SK-N-SH (cell line): ENCODE results near the gene RAPGEF2. TPM values are rescaled to one million over a fixed set of nuclear protein-coding genes. Genes with fewer than 3 reads are reported as not detected.

Experiments
- CTCF ChIA-PET: fragments of 300-600, 350-600 bp; formaldehyde crosslinking; extraction: SDS; loops from one replicate; lab custom pipeline; 2021; lab: Yijun Ruan, JAX
- POLR2A ChIA-PET: fragments of 350-600 bp; sonication (Branson Sonifier 250); formaldehyde crosslinking; extraction: SDS; loops from one replicate; lab custom pipeline; 2020; ENCODE audit warnings: antibody characterized with exemption, inconsistent platforms; lab: Yijun Ruan, JAX
- DNase-seq: peaks from one replicate; pipeline ENCODE4 v3.0.0; 2012
- H2AFZ ChIP-seq: fragments of 200-600 bp; sonication (generic); 2 replicates; pipeline ENCODE4 v1.8.1; 2016; ENCODE audit warnings: antibody characterized with exemption, mild to moderate bottlenecking, low read depth
- H3F3A ChIP-seq: fragments of 200-600 bp; sonication (generic); replicated peaks from 2 replicates; pipeline ENCODE3; 2016; ENCODE audit warnings: antibody characterized with exemption, mild to moderate bottlenecking; ENCODE audit not compliant: insufficient read depth
- H3K27ac ChIP-seq, 2 experiments: fragments of 200-500 bp in 1 of 2; fragments of 200-600 bp in 1 of 2; sonication (Bioruptor generic) in 1 of 2; sonication (generic), shearing (Covaris generic) in 1 of 2; 2 replicates each; pipeline versions ENCODE4 v1.5.1 to v1.6.1; 2014 to 2016; ENCODE audit warnings: low read depth in 2 of 2, inconsistent platforms in 1 of 2, low read length in 1 of 2, mild to moderate bottlenecking in 1 of 2, mixed read lengths in 1 of 2
- H3K27me3 ChIP-seq: fragments of 200-600 bp; sonication (generic), shearing (Covaris generic); 2 replicates; pipeline ENCODE4 v1.6.1; 2016; ENCODE audit warnings: mixed run types; ENCODE audit not compliant: insufficient read depth
- H3K36me3 ChIP-seq, 2 experiments: fragments of 200-500 bp in 1 of 2; fragments of 200-600 bp in 1 of 2; sonication (Bioruptor generic) in 1 of 2; sonication (generic) in 1 of 2; replicated peaks in 1 of 2; 2 replicates each; pipeline versions ENCODE3 to v1.5.1; 2014 to 2016; ENCODE audit warnings: low read length in 1 of 2, mild to moderate bottlenecking in 1 of 2; ENCODE audit not compliant: insufficient read depth in 2 of 2, control insufficient read depth in 1 of 2
- H3K4me1 ChIP-seq, 2 experiments: fragments of 200-500 bp in 1 of 2; fragments of 200-600 bp in 1 of 2; sonication (Bioruptor generic) in 1 of 2; sonication (generic), shearing (Covaris generic) in 1 of 2; 2 replicates each; pipeline versions ENCODE4 v1.5.1 to v1.6.1; 2014 to 2016; ENCODE audit warnings: low read depth in 1 of 2, low read length in 1 of 2, mixed run types in 1 of 2; ENCODE audit not compliant: insufficient read depth in 2 of 2, control insufficient read depth in 1 of 2
- H3K4me2 ChIP-seq: fragments of 200-600 bp; sonication (generic), shearing (Covaris generic); 2 replicates; pipeline ENCODE4 v1.6.1; 2017; ENCODE audit warnings: mixed run types
- H3K4me3 ChIP-seq, 2 experiments: fragments of 200-500 bp in 1 of 2; fragments of 200-600 bp in 1 of 2; sonication (Bioruptor generic) in 1 of 2; sonication (generic), shearing (Covaris generic) in 1 of 2; 2 replicates each; pipeline versions ENCODE4 v1.5.1 to v1.8.1; 2014 to 2016; ENCODE audit warnings: low read depth in 2 of 2, inconsistent platforms in 1 of 2, low read length in 1 of 2, mild to moderate bottlenecking in 1 of 2, mixed read lengths in 1 of 2, moderate library complexity in 1 of 2
- H3K79me2 ChIP-seq: fragments of 200-600 bp; sonication (generic); 2 replicates; pipeline ENCODE4 v1.8.1; 2017; ENCODE audit warnings: mild to moderate bottlenecking; ENCODE audit not compliant: insufficient read depth
- H3K9ac ChIP-seq: fragments of 200-600 bp; sonication (generic); 2 replicates; pipeline ENCODE4 v1.6.1; 2017; ENCODE audit warnings: mixed run types
- H3K9me2 ChIP-seq: fragments of 200-600 bp; sonication (generic); 2 replicates; pipeline ENCODE4 v1.6.1; 2017; ENCODE audit warnings: mixed run types
- H3K9me3 ChIP-seq: fragments of 200-600 bp; sonication (generic); 2 replicates; pipeline ENCODE4 v1.6.1; 2017; ENCODE audit warnings: mixed run types, mild to moderate bottlenecking, moderate library complexity
- H4K20me1 ChIP-seq: fragments of 200-600 bp; sonication (generic); 2 replicates; pipeline ENCODE4 v1.6.1; 2017; ENCODE audit warnings: mild to moderate bottlenecking, mixed run types; ENCODE audit not compliant: insufficient read depth
- CHD2 ChIP-seq: fragments of 150-350 bp; IDR thresholded peaks from 2 replicates; pipeline ENCODE4 v1.6.1; 2018; ENCODE audit warnings: low read length; ENCODE audit not compliant: partially characterized antibody
- CTCF ChIP-seq: fragments of 200-600 bp; sonication (generic); IDR thresholded peaks from 2 replicates; pipeline ENCODE4 v1.6.1; 2017; ENCODE audit warnings: antibody characterized with exemption, mild to moderate bottlenecking, moderate library complexity
- ELF1 ChIP-seq: IDR thresholded peaks from 2 replicates; pipeline ENCODE4 v1.4.0; 2012
- EP300 ChIP-seq, 2 experiments: IDR thresholded peaks; 2 replicates each; pipeline versions ENCODE4 v1.4.0 to v1.6.1; 2012; ENCODE audit warnings: borderline replicate concordance in 1 of 2, low read depth in 1 of 2, low read length in 1 of 2
- FOSL2 ChIP-seq: IDR thresholded peaks from 2 replicates; pipeline ENCODE4 v1.4.0; 2012; ENCODE audit warnings: low read depth, mild to moderate bottlenecking, moderate library complexity, borderline replicate concordance
- FOXJ3 ChIP-seq: sonication (generic); formaldehyde crosslinking; IDR thresholded peaks from 2 replicates; pipeline ENCODE4 v1.5.1; 2020; ENCODE audit warnings: mild to moderate bottlenecking, missing genetic modification reagents
- FOXM1 ChIP-seq: IDR thresholded peaks from 2 replicates; pipeline ENCODE4 v1.4.0; 2012; ENCODE audit warnings: low read depth, mild to moderate bottlenecking
- GABPA ChIP-seq: IDR thresholded peaks from 2 replicates; pipeline ENCODE4 v1.4.0; 2012; ENCODE audit warnings: low read depth, mild to moderate bottlenecking
- IRF3 ChIP-seq: fragments of 150-350 bp; IDR thresholded peaks from 2 replicates; pipeline ENCODE4 v1.6.1; 2016; ENCODE audit warnings: mild to moderate bottlenecking, low read depth, low read length
- MAX ChIP-seq: IDR thresholded peaks from 2 replicates; pipeline ENCODE4 v1.4.0; 2012; ENCODE audit warnings: low read depth
- NFIC ChIP-seq: IDR thresholded peaks from 2 replicates; pipeline ENCODE4 v1.4.0; 2012; ENCODE audit warnings: borderline replicate concordance
- PBX3 ChIP-seq: IDR thresholded peaks from 2 replicates; pipeline ENCODE4; 2012
- POLR2AphosphoS5 ChIP-seq: IDR thresholded peaks from 2 replicates; pipeline ENCODE4 v1.6.1; 2012; ENCODE audit warnings: low read depth, low read length
- RAD21 ChIP-seq: IDR thresholded peaks from 2 replicates; pipeline ENCODE4 v1.6.1; 2012; ENCODE audit warnings: mild to moderate bottlenecking, low read length
- RFX5 ChIP-seq: IDR thresholded peaks from 2 replicates; pipeline ENCODE4 v1.6.1; 2012; ENCODE audit warnings: mild to moderate bottlenecking, improper control_type of control experiment, low read length
- RXRA ChIP-seq: IDR thresholded peaks from 2 replicates; pipeline ENCODE4 v1.4.0; 2012; ENCODE audit warnings: low read depth, mild to moderate bottlenecking, borderline replicate concordance
- SMC3 ChIP-seq: IDR thresholded peaks from 2 replicates; pipeline ENCODE4 v1.6.1; 2012; ENCODE audit warnings: low read depth, low read length, improper control_type of control experiment
- TAF1 ChIP-seq: IDR thresholded peaks from 2 replicates; pipeline ENCODE4 v1.6.1; 2012; ENCODE audit warnings: low read depth, mild to moderate bottlenecking, low read length, moderate library complexity, borderline replicate concordance
- TCF12 ChIP-seq: IDR thresholded peaks from 2 replicates; pipeline ENCODE4 v1.4.0; 2012
- USF2 ChIP-seq: fragments of 150-350 bp; IDR thresholded peaks from 2 replicates; pipeline ENCODE4 v1.6.1; 2017; ENCODE audit warnings: antibody characterized with exemption, low read length, low read depth, borderline replicate concordance
- ZBTB33 ChIP-seq: IDR thresholded peaks from 2 replicates; pipeline ENCODE4 v1.4.0; 2012; ENCODE audit warnings: low read depth, borderline replicate concordance
- WGBS: methylation state at CpG from one replicate; pipeline ENCODE4 v1.1.6; 2017; ENCODE audit warnings: low lambda C conversion rate; 5-methylcytosine and 5-hydroxymethylcytosine counted together
- polyA plus RNA-seq, 3 experiments: library from polyadenylated mRNA; depleted of rRNA; stranded (reverse); fragments of >200 nt; gene quantifications; 2 replicates each; pipeline ENCODE4 v1.2.3, GENCODE V29; 2012

RAPGEF2 gene
- polyA plus RNA-seq, 1 of the 3 experiments (the other 2 are of a cell fraction) = 19.2 TPM

- TF ChIP-seq CTCF (peak; percentile 85), NFIC (peak; percentile 12; the same call in 1 of the 2 replicates), RAD21 (peak; percentile 97), PBX3 (no peak; the same call in 1 of the 2 replicates)
Observed at GRCh38 chr4:159175085-159175988, 72.5 kb downstream of the RAPGEF2 start (continued).

- peaks cover 86% of the 10 kb centered on the region for H3K79me2 ChIP-seq
- H4K20me1 ChIP-seq = peaks cover 18% of the 10 kb centered on the region
- no peak overlapping the region for H2AFZ ChIP-seq
- peaks cover 6 to 37% of the 10 kb centered on the region in 2 experiments for H3K4me1 ChIP-seq
- H3K27me3 ChIP-seq = no peaks in the 10 kb centered on the region
- H3K9me2 ChIP-seq = no peaks in the 10 kb centered on the region
- H3K9ac ChIP-seq = peak overlapping the region; percentile 53
- no peaks in the 10 kb centered on the region for H3K36me3 ChIP-seq
- H3K27ac ChIP-seq = peak overlapping the region; percentile 47 to 87; a peak in 3 of 4 replicates
- CTCF ChIA-PET = interaction anchor here (0.7 to 2.7 kb wide), 6 partner anchors 15 to 329 kb away, joined by 3 to 18 read pairs (median 4); no protein-coding TSS in a partner anchor
- H3K4me2 ChIP-seq = peak overlapping the region; percentile 75
- DNase-seq = no peak
- H3K4me3 ChIP-seq = peak overlapping the region; percentile 40 to 63; a peak in 3 of 4 replicates
- H3K9me3 ChIP-seq = no peaks in the 10 kb centered on the region
- 72% methylated on average over 4 of the region's 4 CpGs for WGBS
- peaks cover 20% of the 10 kb centered on the region for H3F3A ChIP-seq
- POLR2A ChIA-PET = no interaction called here
- no peak for TF ChIP-seq ELF1
- no peak for TF ChIP-seq USF2
- no peak for TF ChIP-seq RFX5
- TF ChIP-seq IRF3 = no peak
- no peak for TF ChIP-seq POLR2AphosphoS5
- TF ChIP-seq FOSL2 = no peak
- no peak for TF ChIP-seq TCF12
- TF ChIP-seq EP300 (IDR thresholded peaks at IDR 0.05; ENCODE audit: borderline replicate concordance in 1 of 2, low read depth in 1 of 2, low read length in 1 of 2) = no peak
- TF ChIP-seq MAX = no peak
- no peak for TF ChIP-seq RXRA
- no peak for TF ChIP-seq FOXJ3 (CRISPR knock-in tag)
- no peak for TF ChIP-seq ZBTB33
- no peak for TF ChIP-seq CHD2
- no peak for TF ChIP-seq FOXM1
- no peak for TF ChIP-seq GABPA
- TF ChIP-seq TAF1 = no peak
- no peak for TF ChIP-seq SMC3
Observed at GRCh38 chr4:159175989-159176375, 73.1 kb downstream of the RAPGEF2 start.
